ENCODE results near the gene BRSK1. TPM values are rescaled to one million over a fixed set of nuclear protein-coding genes. Genes with fewer than 3 reads are reported as not detected.

BRSK1 gene
- total and polyA plus RNA-seq, 2 donors (not counting 1 experiment from before 2014, with no cell fraction given), result 5.1 TPM

GRCh38 chr19:55339889-55340783 is 56.3 kb downstream of the BRSK1 start:
- Histone ChIP-seq H3K4me3 (replicated peaks in 1 of 4; ENCODE audit: control extremely low read depth in 1 of 4, insufficient read depth in 1 of 4, low read depth in 3 of 4, low read length in 4 of 4) (peak overlapping the region; percentile 70 to 80 (median 75)), H3K9me3 (ENCODE audit: control insufficient read depth, insufficient read depth, low read depth, low read length) (no peaks in the 10 kb centered on the region), H3K9ac (ENCODE audit: insufficient read depth, low read length) (peak overlapping the region; percentile 65), H3K4me2 (ENCODE audit: extremely low read depth, insufficient read depth, low read length) (peak overlapping the region; percentile 94), H4K20me1 (ENCODE audit: control insufficient read depth, extremely low read depth, insufficient read depth, low read length) (no peaks in the 10 kb centered on the region), H3K36me3 (ENCODE audit: control insufficient read depth, insufficient read depth, low read length) (peaks cover 4% of the 10 kb centered on the region), H3K27me3 (ENCODE audit: control insufficient read depth, insufficient read depth, low read length) (peaks cover 5% of the 10 kb centered on the region), H3K27ac (ENCODE audit: insufficient read depth, low read length) (peak overlapping the region; percentile 79), H3K79me2 (ENCODE audit: control insufficient read depth, insufficient read depth, low read length) (no peaks in the 10 kb centered on the region), H2AFZ (ENCODE audit: low read length) (no peak overlapping the region), H3K4me1 (ENCODE audit: control insufficient read depth, extremely low read depth, insufficient read depth, low read length) (peaks cover 9% of the 10 kb centered on the region)
- no peak for DNase-seq (ENCODE audit: low read depth in 2 of 2)
- no peak for TF ChIP-seq EZH2 (IDR thresholded peaks at IDR 0.05; ENCODE audit: low read length, missing control alignments)
- TF ChIP-seq CTCF (conservative IDR thresholded peaks at IDR 0.05 in 1 of 2, IDR thresholded peaks at IDR 0.05 in 1 of 2; ENCODE audit: low read depth in 1 of 2, low read length in 2 of 2), result no peak

- Histone ChIP-seq H3K79me2 (ENCODE audit: control insufficient read depth, insufficient read depth, low read length) (no peaks in the 10 kb centered on the region), H3K4me1 (ENCODE audit: control insufficient read depth, extremely low read depth, insufficient read depth, low read length) (peaks cover 11% of the 10 kb centered on the region), H4K20me1 (ENCODE audit: control insufficient read depth, extremely low read depth, insufficient read depth, low read length) (no peaks in the 10 kb centered on the region), H3K4me2 (ENCODE audit: extremely low read depth, insufficient read depth, low read length) (peak overlapping the region; percentile 94), H3K27me3 (ENCODE audit: control insufficient read depth, insufficient read depth, low read length) (peaks cover 5% of the 10 kb centered on the region), H3K9ac (ENCODE audit: insufficient read depth, low read length) (peak overlapping the region; percentile 65), H3K9me3 (ENCODE audit: control insufficient read depth, insufficient read depth, low read depth, low read length) (no peaks in the 10 kb centered on the region), H3K4me3 (replicated peaks in 1 of 4; ENCODE audit: control extremely low read depth in 1 of 4, insufficient read depth in 1 of 4, low read depth in 3 of 4, low read length in 4 of 4) (peak overlapping the region; percentile 70 to 80 (median 75)), H2AFZ (ENCODE audit: low read length) (no peak overlapping the region), H3K27ac (ENCODE audit: insufficient read depth, low read length) (no peak overlapping the region), H3K36me3 (ENCODE audit: control insufficient read depth, insufficient read depth, low read length) (peaks cover 4% of the 10 kb centered on the region)
- no peak for TF ChIP-seq CTCF (conservative IDR thresholded peaks at IDR 0.05 in 1 of 2, IDR thresholded peaks at IDR 0.05 in 1 of 2; ENCODE audit: low read depth in 1 of 2, low read length in 2 of 2)
- TF ChIP-seq EZH2 (IDR thresholded peaks at IDR 0.05; ENCODE audit: low read length, missing control alignments), result no peak
- no peak for DNase-seq (ENCODE audit: low read depth in 2 of 2)
Observed at GRCh38 chr19:55340784-55341147, 57.0 kb downstream of the BRSK1 start.

- Histone ChIP-seq H3K36me3 (ENCODE audit: control insufficient read depth, insufficient read depth, low read length) (peaks cover 4% of the 10 kb centered on the region), H2AFZ (ENCODE audit: low read length) (no peak overlapping the region), H3K27ac (ENCODE audit: insufficient read depth, low read length) (no peak overlapping the region), H4K20me1 (ENCODE audit: control insufficient read depth, extremely low read depth, insufficient read depth, low read length) (no peaks in the 10 kb centered on the region), H3K4me3 (replicated peaks in 1 of 4; ENCODE audit: control extremely low read depth in 1 of 4, insufficient read depth in 1 of 4, low read depth in 3 of 4, low read length in 4 of 4) (peak overlapping the region in 3 of 4 experiments; percentile 70 to 80 (median 73)), H3K9me3 (ENCODE audit: control insufficient read depth, insufficient read depth, low read depth, low read length) (no peaks in the 10 kb centered on the region), H3K9ac (ENCODE audit: insufficient read depth, low read length) (no peak overlapping the region), H3K4me2 (ENCODE audit: extremely low read depth, insufficient read depth, low read length) (peak overlapping the region; percentile 94), H3K27me3 (ENCODE audit: control insufficient read depth, insufficient read depth, low read length) (peaks cover 5% of the 10 kb centered on the region), H3K4me1 (ENCODE audit: control insufficient read depth, extremely low read depth, insufficient read depth, low read length) (peaks cover 11% of the 10 kb centered on the region), H3K79me2 (ENCODE audit: control insufficient read depth, insufficient read depth, low read length) (no peaks in the 10 kb centered on the region)
- TF ChIP-seq CTCF (conservative IDR thresholded peaks at IDR 0.05 in 1 of 2, IDR thresholded peaks at IDR 0.05 in 1 of 2; ENCODE audit: low read depth in 1 of 2, low read length in 2 of 2), result no peak
- no peak for TF ChIP-seq EZH2 (IDR thresholded peaks at IDR 0.05; ENCODE audit: low read length, missing control alignments)
- DNase-seq (ENCODE audit: low read depth in 2 of 2), result peak; percentile 44 to 52
Observed at GRCh38 chr19:55341171-55341588, 57.4 kb downstream of the BRSK1 start.

Data from fibroblast of lung (primary cell).